NCI-H2107 (cell line): Measurements from ENCODE around the gene PHETA1.

Source experiments
- DNase-seq: peaks from one replicate; lab custom pipeline; 2025; lab: John Stamatoyannopoulos, UW

PHETA1 gene

GRCh38 chr12:111322336-111323250, 46.3 kb downstream of the PHETA1 start:
- DNase-seq: no peak

GRCh38 chr12:111321317-111321716, 47.6 kb downstream of the PHETA1 start:
- DNase-seq: no peak

- DNase-seq: no peak
These were observed 48.4 kb downstream of the PHETA1 start for GRCh38 chr12:111320258-111321050.

GRCh38 chr12:111319600-111320257, 49.2 kb downstream of the PHETA1 start:
- DNase-seq: no peak

- no peak for DNase-seq
These were observed 50.4 kb downstream of the PHETA1 start for GRCh38 chr12:111318450-111318849.

GRCh38 chr12:111316671-111317070, 52.2 kb downstream of the PHETA1 start:
- DNase-seq: no peak

- DNase-seq: no peak
These were observed 53.8 kb downstream of the PHETA1 start for GRCh38 chr12:111314953-111315539.

GRCh38 chr12:111313833-111314259, 55.0 kb downstream of the PHETA1 start:
- peak; percentile 63 for DNase-seq

- DNase-seq: no peak
These were observed 56.2 kb downstream of the PHETA1 start for GRCh38 chr12:111312708-111313107.

GRCh38 chr12:111312016-111312415, 56.9 kb downstream of the PHETA1 start:
- DNase-seq: no peak

GRCh38 chr12:111311011-111311410, 57.9 kb downstream of the PHETA1 start:
- no peak for DNase-seq
